ENCODE results near the gene MAP2K1. TPM values are rescaled to one million over a fixed set of nuclear protein-coding genes. Genes with fewer than 3 reads are reported as not detected.

The MAP2K1 gene
- total RNA-seq, 1 donor from 2014 or later = 66.5 TPM

DNA sequence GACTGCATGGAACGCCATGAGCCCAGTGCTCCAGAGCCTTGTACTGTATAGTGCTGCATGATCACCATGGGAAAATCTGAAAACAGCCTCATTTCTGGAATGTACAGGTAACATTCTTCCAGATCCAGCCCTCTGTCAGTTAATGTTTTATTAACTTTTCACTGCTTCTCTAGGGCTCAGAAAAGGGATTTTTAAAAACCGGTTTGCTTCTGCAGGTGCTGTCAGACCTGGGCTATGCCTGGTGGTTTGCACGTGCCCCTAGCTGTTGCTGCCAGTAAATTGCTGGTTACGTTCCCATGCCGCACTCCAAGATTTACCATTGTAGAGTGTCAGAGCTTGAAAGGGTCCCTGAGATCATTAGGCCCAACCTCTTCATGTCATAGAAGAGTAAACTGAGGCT, 101.8 kb downstream of the MAP2K1 start:
- Histone ChIP-seq H4K20me1 (ENCODE audit: insufficient read depth, low read length) (peaks cover 9% of the 10 kb centered on the region), H3K4me3 (ENCODE audit: insufficient read depth, low read depth, low read length) (no peak overlapping the region), H3K9ac (ENCODE audit: low read length) (no peak overlapping the region), H3K9me3 (ENCODE audit: insufficient read depth, low read depth, low read length) (no peaks in the 10 kb centered on the region), H3K79me2 (ENCODE audit: insufficient read depth, low read length) (peaks cover 5% of the 10 kb centered on the region), H3K4me2 (ENCODE audit: low read length) (no peak overlapping the region), H3K36me3 (ENCODE audit: insufficient read depth, low read length) (peaks cover 52% of the 10 kb centered on the region), H3K4me1 (ENCODE audit: insufficient read depth, low read length) (no peaks in the 10 kb centered on the region), H3K27me3 (ENCODE audit: insufficient read depth, low read length) (no peaks in the 10 kb centered on the region), H2AFZ (ENCODE audit: low read depth, low read length) (no peak overlapping the region), H3K27ac (ENCODE audit: low read depth, low read length) (no peak overlapping the region)
- no peak for FAIRE-seq
- Mint-ChIP-seq H3K36me3 (ENCODE audit: low read depth, unreplicated experiment) (peaks cover 10% of the 10 kb centered on the region), H3K27me3 (ENCODE audit: low read depth, unreplicated experiment) (no peaks in the 10 kb centered on the region), H3K4me3 (ENCODE audit: unreplicated experiment) (no peak overlapping the region), H3K4me1 (ENCODE audit: low read depth, unreplicated experiment) (peaks cover 2% of the 10 kb centered on the region), H3K27ac (ENCODE audit: unreplicated experiment) (no peak overlapping the region), H3K9me3 (ENCODE audit: unreplicated experiment) (no peaks in the 10 kb centered on the region)
- no peak for DNase-seq (ENCODE audit: low read depth)
- TF ChIP-seq, protein P1, sequence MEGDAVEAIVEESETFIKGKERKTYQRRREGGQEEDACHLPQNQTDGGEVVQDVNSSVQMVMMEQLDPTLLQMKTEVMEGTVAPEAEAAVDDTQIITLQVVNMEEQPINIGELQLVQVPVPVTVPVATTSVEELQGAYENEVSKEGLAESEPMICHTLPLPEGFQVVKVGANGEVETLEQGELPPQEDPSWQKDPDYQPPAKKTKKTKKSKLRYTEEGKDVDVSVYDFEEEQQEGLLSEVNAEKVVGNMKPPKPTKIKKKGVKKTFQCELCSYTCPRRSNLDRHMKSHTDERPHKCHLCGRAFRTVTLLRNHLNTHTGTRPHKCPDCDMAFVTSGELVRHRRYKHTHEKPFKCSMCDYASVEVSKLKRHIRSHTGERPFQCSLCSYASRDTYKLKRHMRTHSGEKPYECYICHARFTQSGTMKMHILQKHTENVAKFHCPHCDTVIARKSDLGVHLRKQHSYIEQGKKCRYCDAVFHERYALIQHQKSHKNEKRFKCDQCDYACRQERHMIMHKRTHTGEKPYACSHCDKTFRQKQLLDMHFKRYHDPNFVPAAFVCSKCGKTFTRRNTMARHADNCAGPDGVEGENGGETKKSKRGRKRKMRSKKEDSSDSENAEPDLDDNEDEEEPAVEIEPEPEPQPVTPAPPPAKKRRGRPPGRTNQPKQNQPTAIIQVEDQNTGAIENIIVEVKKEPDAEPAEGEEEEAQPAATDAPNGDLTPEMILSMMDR (IDR thresholded peaks at IDR 0.05; ENCODE audit: insufficient read depth, low read depth, low read length) = no peak

DNA sequence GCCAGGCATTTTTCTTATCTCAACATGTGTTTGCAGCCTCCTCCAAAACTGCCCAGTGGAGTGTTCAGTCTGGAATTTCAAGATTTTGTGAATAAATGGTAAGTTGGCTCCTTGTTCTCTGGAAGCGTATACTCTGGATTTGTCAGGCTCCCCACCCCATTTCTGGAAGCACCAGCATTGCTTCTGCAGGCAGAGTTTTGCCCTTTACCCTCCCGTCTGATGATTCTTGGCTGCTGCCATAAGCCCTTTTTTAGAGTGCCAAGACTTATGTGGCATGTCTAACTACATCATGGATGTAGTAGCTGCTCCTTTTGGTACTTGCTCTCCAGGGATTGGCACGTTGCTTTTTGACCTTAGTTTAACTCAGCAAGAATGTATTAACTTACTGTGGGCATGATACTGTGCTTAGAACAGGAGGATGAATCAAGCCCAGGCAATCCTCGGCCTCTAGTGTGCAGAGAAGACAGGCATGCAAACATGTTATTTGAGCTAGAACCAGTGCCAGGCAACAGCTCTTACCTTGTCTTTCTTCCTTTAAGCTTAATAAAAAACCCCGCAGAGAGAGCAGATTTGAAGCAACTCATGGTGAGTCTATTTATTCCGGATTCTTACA, 102.6 kb downstream of the MAP2K1 start:
- peaks cover 14% of the 10 kb centered on the region for H3K36me3 Mint-ChIP-seq (ENCODE audit: low read depth, unreplicated experiment)
- Histone ChIP-seq H3K4me3 (ENCODE audit: insufficient read depth, low read depth, low read length) (no peak overlapping the region), H3K4me1 (ENCODE audit: insufficient read depth, low read length) (no peaks in the 10 kb centered on the region), H3K9ac (ENCODE audit: low read length) (no peak overlapping the region), H3K27me3 (ENCODE audit: insufficient read depth, low read length) (no peaks in the 10 kb centered on the region), H3K79me2 (ENCODE audit: insufficient read depth, low read length) (peaks cover 5% of the 10 kb centered on the region), H3K27ac (ENCODE audit: low read depth, low read length) (no peak overlapping the region), H4K20me1 (ENCODE audit: insufficient read depth, low read length) (peaks cover 8% of the 10 kb centered on the region), H3K36me3 (ENCODE audit: insufficient read depth, low read length) (peaks cover 59% of the 10 kb centered on the region), H2AFZ (ENCODE audit: low read depth, low read length) (no peak overlapping the region), H3K4me2 (ENCODE audit: low read length) (no peak overlapping the region), H3K9me3 (ENCODE audit: insufficient read depth, low read depth, low read length) (no peaks in the 10 kb centered on the region)
- no peak for FAIRE-seq
- no peak overlapping the region for H3K4me3 Mint-ChIP-seq (ENCODE audit: unreplicated experiment)
- no peak overlapping the region for H3K27ac Mint-ChIP-seq (ENCODE audit: unreplicated experiment)
- H3K27me3 Mint-ChIP-seq (ENCODE audit: low read depth, unreplicated experiment) = no peaks in the 10 kb centered on the region
- no peaks in the 10 kb centered on the region for H3K9me3 Mint-ChIP-seq (ENCODE audit: unreplicated experiment)
- H3K4me1 Mint-ChIP-seq (ENCODE audit: low read depth, unreplicated experiment) = peaks cover 2% of the 10 kb centered on the region
- TF ChIP-seq EZH2 (IDR thresholded peaks at IDR 0.05; ENCODE audit: insufficient read depth, low read length) = no peak
- TF ChIP-seq, protein P1 (IDR thresholded peaks at IDR 0.05; ENCODE audit: insufficient read depth, low read depth, low read length) = no peak
- DNase-seq (ENCODE audit: low read depth) = no peak

DNA sequence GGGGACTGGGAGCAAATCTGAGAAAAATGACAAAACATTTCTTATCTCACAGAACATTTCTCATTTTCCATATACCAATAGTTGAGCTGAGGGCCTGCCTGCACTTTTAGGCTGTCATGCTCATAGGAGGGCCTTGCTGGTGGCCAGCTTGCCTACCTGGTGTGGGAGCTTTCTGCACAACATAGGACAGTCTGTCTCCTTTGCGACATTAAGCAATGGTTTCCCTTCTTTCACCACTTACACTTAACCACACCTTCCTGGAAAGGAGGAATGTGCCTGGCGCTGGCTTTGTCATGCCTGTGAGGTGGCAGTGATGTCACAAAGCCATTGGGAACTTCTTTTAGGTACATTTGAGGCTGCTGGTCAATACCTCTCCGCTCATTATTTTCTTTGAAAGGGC, 105.1 kb downstream of the MAP2K1 start:
- no peaks in the 10 kb centered on the region for H4K20me1 ChIP-seq (ENCODE audit: insufficient read depth, low read length)
- H2AFZ ChIP-seq (ENCODE audit: low read depth, low read length) = no peak overlapping the region
- H3K9ac ChIP-seq (ENCODE audit: low read length) = no peak overlapping the region
- TF ChIP-seq EZH2 (IDR thresholded peaks at IDR 0.05; ENCODE audit: insufficient read depth, low read length) = no peak
- TF ChIP-seq, protein P1 (IDR thresholded peaks at IDR 0.05; ENCODE audit: insufficient read depth, low read depth, low read length) = no peak
- no peak overlapping the region for H3K27ac Mint-ChIP-seq (ENCODE audit: unreplicated experiment)
- H3K9me3 ChIP-seq (ENCODE audit: insufficient read depth, low read depth, low read length) = no peaks in the 10 kb centered on the region
- peaks cover 11% of the 10 kb centered on the region for H3K36me3 Mint-ChIP-seq (ENCODE audit: low read depth, unreplicated experiment)
- no peaks in the 10 kb centered on the region for H3K27me3 Mint-ChIP-seq (ENCODE audit: low read depth, unreplicated experiment)
- H3K4me1 ChIP-seq (ENCODE audit: insufficient read depth, low read length) = no peaks in the 10 kb centered on the region
- FAIRE-seq (no peak), DNase-seq (ENCODE audit: low read depth) (no peak)
- H3K4me1 Mint-ChIP-seq (ENCODE audit: low read depth, unreplicated experiment) = peaks cover 5% of the 10 kb centered on the region
- peaks cover 12% of the 10 kb centered on the region for H3K79me2 ChIP-seq (ENCODE audit: insufficient read depth, low read length)
- H3K27me3 ChIP-seq (ENCODE audit: insufficient read depth, low read length) = no peaks in the 10 kb centered on the region
- H3K4me3 Mint-ChIP-seq (ENCODE audit: unreplicated experiment) = no peak overlapping the region
- H3K4me3 ChIP-seq (ENCODE audit: insufficient read depth, low read depth, low read length) = no peak overlapping the region
- H3K27ac ChIP-seq (ENCODE audit: low read depth, low read length) = no peak overlapping the region
- no peak overlapping the region for H3K4me2 ChIP-seq (ENCODE audit: low read length)
- H3K9me3 Mint-ChIP-seq (ENCODE audit: unreplicated experiment) = no peaks in the 10 kb centered on the region
- H3K36me3 ChIP-seq (ENCODE audit: insufficient read depth, low read length) = peaks cover 56% of the 10 kb centered on the region
